H1 (cell line): ENCODE measurements around the gene SH3PXD2A. TPM values are rescaled to one million over a fixed set of nuclear protein-coding genes. Genes with fewer than 3 reads are reported as not detected.

Source experiments
- CEBPB ChIP-seq: IDR thresholded peaks from 2 replicates; pipeline ENCODE4 v1.6.1; 2012; ENCODE audit warnings: low read depth, low read length
- CTBP2 ChIP-seq: IDR thresholded peaks from 2 replicates; pipeline ENCODE4 v1.7.0; 2011; ENCODE audit warnings: borderline replicate concordance, mild to moderate bottlenecking, moderate library complexity, mixed read lengths, low read length; ENCODE audit not compliant: insufficient read depth, insufficient read length
- EZH2 ChIP-seq: fragments of 200-600 bp; sonication (generic); IDR thresholded peaks from 2 replicates; pipeline ENCODE4 v1.7.1; 2012; ENCODE audit warnings: low read depth, mild to moderate bottlenecking, moderate library complexity, low read length, inconsistent platforms; ENCODE audit not compliant: severe bottlenecking
- KDM1A ChIP-seq: fragments of 200-600, 300-600 bp; sonication (generic); IDR thresholded peaks from 2 replicates; pipeline ENCODE4 v1.7.1; 2016; ENCODE audit warnings: mild to moderate bottlenecking, low read length, borderline replicate concordance
- polyA plus RNA-seq, 7 experiments: library from polyadenylated mRNA; depleted of rRNA in 3 of 7; stranded (reverse) in 5 of 7; unstranded in 2 of 7; fragments of >200 nt in 5 of 7; fragments of 200-250 nt in 2 of 7; gene quantifications; 1 replicate in 5 of 7; 2 replicates in 1 of 7; 4 replicates in 1 of 7; pipeline versions ENCODE4 v1.2.1 to v1.2.3, GENCODE V29; 2011 to 2013; ENCODE audit warnings: missing spikeins in 2 of 7, mixed read lengths in 2 of 7
- total RNA-seq: library from RNA; stranded (reverse); fragmentation: NEBNext Ultra II Directional; extraction: Animal tissue kit (Norgen Biotek cat#: 25700); gene quantifications from 2 replicates; pipeline ENCODE4 v1.2.1, GENCODE V29; 2021
- TF ChIP-seq, protein P1 (sequence below): IDR thresholded peaks from 2 replicates; pipeline ENCODE4 v1.6.1; 2012; ENCODE audit warnings: inconsistent platforms

Gene SH3PXD2A
- total and polyA plus RNA-seq, 2 of the 8 experiments (the other 6 are each of a cell fraction or from before 2014, with no cell fraction given) = 5.4 to 16.3 TPM

DNA sequence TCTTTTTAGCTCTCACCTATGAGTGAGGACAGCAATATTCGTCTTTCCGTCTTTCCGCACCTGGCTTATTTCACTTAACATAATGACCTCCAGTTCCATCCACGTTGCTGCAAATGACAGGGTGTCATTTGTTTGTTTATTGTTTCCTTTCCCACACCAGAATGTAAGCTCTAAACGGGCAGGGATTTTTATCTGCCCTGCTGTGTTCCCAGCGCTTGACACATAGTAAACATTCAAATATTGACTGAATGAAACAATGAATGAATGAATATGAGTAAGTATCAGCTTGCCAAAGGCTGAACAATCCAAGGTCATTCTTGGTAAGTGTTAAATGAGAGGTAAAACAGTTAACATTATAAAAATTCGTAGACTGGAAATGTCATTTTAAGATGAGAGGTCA is 12.8 kb downstream of the SH3PXD2A start (continued):
- TF ChIP-seq CEBPB = no peak
- no peak for TF ChIP-seq CTBP2
- TF ChIP-seq EZH2 = no peak
- TF ChIP-seq KDM1A = no peak
- TF ChIP-seq, protein P1, sequence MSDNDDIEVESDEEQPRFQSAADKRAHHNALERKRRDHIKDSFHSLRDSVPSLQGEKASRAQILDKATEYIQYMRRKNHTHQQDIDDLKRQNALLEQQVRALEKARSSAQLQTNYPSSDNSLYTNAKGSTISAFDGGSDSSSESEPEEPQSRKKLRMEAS = no peak
